GM10266 (cell line): Measurements from ENCODE around the gene CTBP2.

Source experiments
- DNase-seq: peaks from one replicate; pipeline ENCODE4 v3.0.0; 2012; ENCODE audit errors: extremely low spot score
- TF ChIP-seq, protein P1 (sequence below): IDR thresholded peaks from 2 replicates; pipeline ENCODE4 v1.5.1; 2012; ENCODE audit warnings: mild to moderate bottlenecking, low read depth; ENCODE audit not compliant: control insufficient read depth, insufficient read depth; ENCODE audit errors: missing control alignments

The CTBP2 gene

GRCh38 chr10:125102821-125103220 lies 57.5 kb downstream of the CTBP2 start:
- TF ChIP-seq, protein P1, sequence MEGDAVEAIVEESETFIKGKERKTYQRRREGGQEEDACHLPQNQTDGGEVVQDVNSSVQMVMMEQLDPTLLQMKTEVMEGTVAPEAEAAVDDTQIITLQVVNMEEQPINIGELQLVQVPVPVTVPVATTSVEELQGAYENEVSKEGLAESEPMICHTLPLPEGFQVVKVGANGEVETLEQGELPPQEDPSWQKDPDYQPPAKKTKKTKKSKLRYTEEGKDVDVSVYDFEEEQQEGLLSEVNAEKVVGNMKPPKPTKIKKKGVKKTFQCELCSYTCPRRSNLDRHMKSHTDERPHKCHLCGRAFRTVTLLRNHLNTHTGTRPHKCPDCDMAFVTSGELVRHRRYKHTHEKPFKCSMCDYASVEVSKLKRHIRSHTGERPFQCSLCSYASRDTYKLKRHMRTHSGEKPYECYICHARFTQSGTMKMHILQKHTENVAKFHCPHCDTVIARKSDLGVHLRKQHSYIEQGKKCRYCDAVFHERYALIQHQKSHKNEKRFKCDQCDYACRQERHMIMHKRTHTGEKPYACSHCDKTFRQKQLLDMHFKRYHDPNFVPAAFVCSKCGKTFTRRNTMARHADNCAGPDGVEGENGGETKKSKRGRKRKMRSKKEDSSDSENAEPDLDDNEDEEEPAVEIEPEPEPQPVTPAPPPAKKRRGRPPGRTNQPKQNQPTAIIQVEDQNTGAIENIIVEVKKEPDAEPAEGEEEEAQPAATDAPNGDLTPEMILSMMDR: no peak
- DNase-seq: no peak

DNA sequence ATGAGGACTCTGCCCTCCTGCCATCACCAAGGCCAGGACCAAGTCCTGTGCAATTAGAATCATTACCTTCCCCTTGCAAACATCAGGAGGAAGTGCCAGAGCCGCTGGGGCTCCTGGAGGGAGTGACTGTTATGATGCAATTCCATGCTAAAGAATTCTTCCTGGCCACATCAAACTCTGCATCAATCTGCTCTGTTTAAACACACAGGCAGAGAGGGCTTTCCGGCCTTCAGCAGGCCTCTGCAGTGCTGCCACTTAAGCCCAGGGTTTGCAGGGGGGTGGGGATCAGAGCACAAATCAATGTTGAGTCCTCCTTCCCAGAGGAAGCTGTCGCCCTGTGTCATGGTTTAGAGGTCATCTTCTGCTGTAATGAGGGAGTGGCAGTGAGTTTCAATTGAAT lies 58.1 kb downstream of the CTBP2 start:
- TF ChIP-seq, protein P1: no peak
- DNase-seq: no peak

DNA sequence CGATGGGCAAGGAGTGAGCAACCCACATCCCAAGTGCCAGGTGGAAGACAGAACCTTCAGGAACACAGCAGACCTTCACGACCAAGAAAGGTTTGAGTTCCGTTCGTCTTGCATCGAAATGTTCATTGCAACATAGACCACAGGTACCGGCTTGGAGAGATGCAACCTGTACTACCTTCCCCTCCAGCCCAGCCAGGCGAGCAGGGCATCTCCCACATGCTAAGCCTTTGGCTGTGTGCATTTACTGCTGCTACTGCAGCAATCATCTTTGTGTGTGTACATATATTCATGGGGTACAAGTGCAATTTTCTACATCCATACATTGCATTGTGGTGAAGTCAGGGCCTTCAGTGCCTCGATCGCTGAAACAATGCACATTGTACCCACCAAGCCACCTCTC lies 58.8 kb downstream of the CTBP2 start:
- DNase-seq: no peak
- TF ChIP-seq, protein P1: no peak

DNA sequence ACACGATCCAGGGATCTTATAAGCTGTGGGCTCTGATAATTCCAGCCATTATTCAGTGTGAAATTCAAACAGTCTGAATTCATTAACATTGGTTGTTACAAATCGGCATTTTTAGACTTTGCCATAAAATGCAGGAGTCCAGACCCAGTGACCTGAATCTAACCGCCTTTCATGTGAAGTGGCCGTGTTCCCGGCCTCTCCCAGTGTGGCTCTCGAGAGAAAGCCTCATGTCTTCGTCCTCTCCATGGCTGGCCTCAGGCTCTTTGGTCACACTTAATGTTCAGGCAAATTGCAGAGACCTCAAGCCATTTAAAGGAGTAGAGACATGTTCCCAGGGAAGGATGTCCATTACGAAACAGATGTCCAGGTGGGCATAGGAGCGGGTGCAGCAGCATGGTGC lies 59.3 kb downstream of the CTBP2 start:
- TF ChIP-seq, protein P1: no peak
- DNase-seq: no peak

GRCh38 chr10:125097409-125098070 lies 62.8 kb downstream of the CTBP2 start:
- DNase-seq: no peak
- TF ChIP-seq, protein P1: no peak

DNA sequence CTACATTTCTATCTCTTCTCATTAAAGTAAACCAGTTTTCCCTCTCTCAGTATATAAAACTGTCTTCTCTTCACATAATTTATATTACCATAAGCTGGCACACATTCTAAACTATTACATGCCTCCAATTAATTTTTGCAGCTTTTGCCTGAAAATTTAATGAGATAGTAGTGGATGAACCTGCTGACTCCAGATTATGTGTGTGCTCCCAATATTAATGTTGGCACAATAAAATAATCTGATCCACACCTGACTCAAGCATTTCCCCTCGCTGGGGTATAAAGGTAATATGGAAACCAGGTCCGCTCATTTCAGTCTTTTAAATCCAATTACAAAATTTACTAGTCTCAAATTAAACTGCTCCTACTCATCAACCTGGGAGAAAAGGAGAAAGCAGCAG lies 63.4 kb downstream of the CTBP2 start:
- TF ChIP-seq, protein P1: no peak
- DNase-seq: no peak

GRCh38 chr10:125096371-125096770 lies 64.0 kb downstream of the CTBP2 start:
- TF ChIP-seq, protein P1: no peak
- DNase-seq: no peak
